ENCODE data around the gene HIP1. TPM values are rescaled to one million over a fixed set of nuclear protein-coding genes. Genes with fewer than 3 reads are reported as not detected.

Gene HIP1
- total and polyA plus RNA-seq, 2 of the 13 experiments (the other 11 are each of a cell fraction or from before 2014, with no cell fraction given), result 4.5 to 6.2 TPM

GRCh38 chr7:75616421-75617167 is 122.1 kb downstream of the HIP1 start:
- no peaks in the 10 kb centered on the region for H3K36me3 ChIP-seq (replicated peaks in 1 of 2; ENCODE audit: control insufficient read depth in 1 of 2, insufficient read depth in 2 of 2, low read length in 2 of 2)
- H3K4me1 ChIP-seq (ENCODE audit: insufficient read depth, low read length), result peaks cover 27% of the 10 kb centered on the region
- H3K4me2 ChIP-seq (ENCODE audit: low read depth, low read length), result no peak overlapping the region
- DNase-seq (ENCODE audit: low spot score) (no peak), FAIRE-seq (no peak), ATAC-seq (no peak)
- no TSS peak for BruUV-seq (replicated peaks)
- no peaks in the 10 kb centered on the region for H3K27me3 ChIP-seq (ENCODE audit: control insufficient read depth in 1 of 2, insufficient read depth in 2 of 2, low read length in 2 of 2)
- H3K9ac ChIP-seq (ENCODE audit: insufficient read depth, low read depth, low read length), result no peak overlapping the region
- no peak overlapping the region for H3K27ac ChIP-seq (ENCODE audit: extremely low read length, insufficient read depth, low read length)
- WGBS (ENCODE audit: low lambda C conversion rate), result 69% methylated on average over 8 of the region's 9 CpGs
- H3K79me2 ChIP-seq (ENCODE audit: insufficient read depth, low read length), result no peaks in the 10 kb centered on the region
- in situ Hi-C loops (cut with HindIII; ENCODE audit: extremely low pct_ligation_motif_present, low pct_unique_long_range_greater_than_20kb), result no loop called here
- H3K9me3 ChIP-seq (ENCODE audit: low read length), result no peaks in the 10 kb centered on the region
- no peak overlapping the region for H2AFZ ChIP-seq (ENCODE audit: low read length)
- H3K4me3 ChIP-seq (replicated peaks in 1 of 3; ENCODE audit: insufficient read depth in 1 of 3, low read depth in 2 of 3, low read length in 3 of 3), result no peak overlapping the region
- TF ChIP-seq, protein P1, sequence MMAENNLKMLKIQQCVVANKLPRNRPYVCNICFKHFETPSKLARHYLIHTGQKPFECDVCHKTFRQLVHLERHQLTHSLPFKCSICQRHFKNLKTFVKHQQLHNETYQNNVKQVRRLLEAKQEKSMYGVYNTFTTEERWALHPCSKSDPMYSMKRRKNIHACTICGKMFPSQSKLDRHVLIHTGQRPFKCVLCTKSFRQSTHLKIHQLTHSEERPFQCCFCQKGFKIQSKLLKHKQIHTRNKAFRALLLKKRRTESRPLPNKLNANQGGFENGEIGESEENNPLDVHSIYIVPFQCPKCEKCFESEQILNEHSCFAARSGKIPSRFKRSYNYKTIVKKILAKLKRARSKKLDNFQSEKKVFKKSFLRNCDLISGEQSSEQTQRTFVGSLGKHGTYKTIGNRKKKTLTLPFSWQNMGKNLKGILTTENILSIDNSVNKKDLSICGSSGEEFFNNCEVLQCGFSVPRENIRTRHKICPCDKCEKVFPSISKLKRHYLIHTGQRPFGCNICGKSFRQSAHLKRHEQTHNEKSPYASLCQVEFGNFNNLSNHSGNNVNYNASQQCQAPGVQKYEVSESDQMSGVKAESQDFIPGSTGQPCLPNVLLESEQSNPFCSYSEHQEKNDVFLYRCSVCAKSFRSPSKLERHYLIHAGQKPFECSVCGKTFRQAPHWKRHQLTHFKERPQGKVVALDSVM (CRISPR knock-in tag; IDR thresholded peaks at IDR 0.05), result peak; percentile 69; the same call in 1 of the 2 replicates
- TF ChIP-seq ZNF121 (CRISPR knock-in tag; IDR thresholded peaks at IDR 0.05) (peak; percentile 45; the same call in 1 of the 2 replicates), ZFAT (CRISPR knock-in tag; conservative IDR thresholded peaks at IDR 0.05) (no peak)
- ChIA-PET POLR2A (no interaction called here), CTCF (ENCODE audit: low intra/inter-chr PET ratio, low total read pairs) (no interaction called here)
- no peaks in the 10 kb centered on the region for H4K20me1 ChIP-seq (ENCODE audit: insufficient read depth, low read length)
- intact Hi-C loops (cut with micrococcal nuclease; ENCODE audit: unreplicated experiment), result loop anchor here (5.0 kb wide), 1 partner anchor 146 kb away; no protein-coding TSS in a partner anchor

- DNase-seq (ENCODE audit: low spot score) (no peak), FAIRE-seq (no peak), ATAC-seq (no peak)
- Histone ChIP-seq H3K27ac (ENCODE audit: extremely low read length, insufficient read depth, low read length) (no peak overlapping the region), H3K79me2 (ENCODE audit: insufficient read depth, low read length) (no peaks in the 10 kb centered on the region), H4K20me1 (ENCODE audit: insufficient read depth, low read length) (no peaks in the 10 kb centered on the region), H3K36me3 (replicated peaks in 1 of 2; ENCODE audit: control insufficient read depth in 1 of 2, insufficient read depth in 2 of 2, low read length in 2 of 2) (no peaks in the 10 kb centered on the region), H3K9me3 (ENCODE audit: low read length) (no peaks in the 10 kb centered on the region), H3K4me1 (ENCODE audit: insufficient read depth, low read length) (peaks cover 25% of the 10 kb centered on the region), H3K4me3 (replicated peaks in 1 of 3; ENCODE audit: insufficient read depth in 1 of 3, low read depth in 2 of 3, low read length in 3 of 3) (no peak overlapping the region), H3K9ac (ENCODE audit: insufficient read depth, low read depth, low read length) (no peak overlapping the region), H2AFZ (ENCODE audit: low read length) (no peak overlapping the region), H3K4me2 (ENCODE audit: low read depth, low read length) (no peak overlapping the region), H3K27me3 (ENCODE audit: control insufficient read depth in 1 of 2, insufficient read depth in 2 of 2, low read length in 2 of 2) (no peaks in the 10 kb centered on the region)
- intact Hi-C loops (cut with micrococcal nuclease; ENCODE audit: unreplicated experiment) (no loop called here), in situ Hi-C loops (cut with HindIII; ENCODE audit: extremely low pct_ligation_motif_present, low pct_unique_long_range_greater_than_20kb) (no loop called here)
- 51% methylated on average over 6 of the region's 6 CpGs for WGBS (ENCODE audit: low lambda C conversion rate)
- POLR2A ChIA-PET, result no interaction called here
- CTCF ChIA-PET (ENCODE audit: low intra/inter-chr PET ratio, low total read pairs), result interaction anchor here (1.1 to 1.3 kb wide), 2 partner anchors 28 to 148 kb away, joined by 3 to 8 read pairs; no protein-coding TSS in a partner anchor
- BruUV-seq (replicated peaks), result no TSS peak
- TF ChIP-seq RAD21 (CRISPR knock-in tag; IDR thresholded peaks at IDR 0.05), result no peak
- no peak for TF ChIP-seq AHDC1 (CRISPR knock-in tag; IDR thresholded peaks at IDR 0.05; ENCODE audit: borderline replicate concordance)
- TF ChIP-seq ZNF431 (CRISPR knock-in tag; IDR thresholded peaks at IDR 0.05; ENCODE audit: borderline replicate concordance, low read depth), result no peak
- no peak for TF ChIP-seq RARA (CRISPR knock-in tag; IDR thresholded peaks at IDR 0.05)
- no peak for TF ChIP-seq GATAD2A (CRISPR knock-in tag; IDR thresholded peaks at IDR 0.05)
- TF ChIP-seq ZFP90 (CRISPR knock-in tag; IDR thresholded peaks at IDR 0.05; ENCODE audit: borderline replicate concordance), result no peak
- no peak for TF ChIP-seq NCOR1 (IDR thresholded peaks at IDR 0.05; ENCODE audit: borderline replicate concordance, low read length)
- no peak for TF ChIP-seq FOXK2 (IDR thresholded peaks at IDR 0.05)
Measured at GRCh38 chr7:75614401-75614800, 124.3 kb downstream of the HIP1 start.

Measured in HepG2 (cell line).